GM23338 (cell line): ENCODE results near the gene EIF2AK3. TPM values are rescaled to one million over a fixed set of nuclear protein-coding genes. Genes with fewer than 3 reads are reported as not detected.
"Not testable (repeated sequence)": the region's sequence is repeated elsewhere in the genome, so short reads cannot be mapped to it uniquely, and the experiment has no call there.

Experiments
- ATAC-seq: fragments of 200-7000 bp; cut with Tn5 transposase; 3 replicates; pipeline ENCODE4 v1.9.1; 2020
- DNase-seq: peaks from one replicate; pipeline ENCODE4 v3.0.0-alpha.2; 2015; ENCODE audit warnings: low spot score
- H2AFZ ChIP-seq: fragments of 200-600 bp; sonication (generic); 2 replicates; pipeline ENCODE4 v1.8.0; 2016; ENCODE audit warnings: antibody characterized with exemption, mild to moderate bottlenecking, moderate library complexity
- H3F3A ChIP-seq: fragments of 200-600 bp; sonication (generic); replicated peaks from 2 replicates; pipeline ENCODE4 v1.8.0; 2017; ENCODE audit warnings: antibody characterized with exemption, mixed run types, low read depth
- H3K27ac ChIP-seq: fragments of 200-600 bp; sonication (generic); 2 replicates; pipeline ENCODE4 v1.6.1; 2016; ENCODE audit warnings: low read depth
- H3K27me3 ChIP-seq: fragments of 200-600 bp; sonication (generic); 2 replicates; pipeline ENCODE4 v1.8.0; 2016; ENCODE audit warnings: mild to moderate bottlenecking, mixed run types, moderate library complexity; ENCODE audit not compliant: insufficient read depth
- H3K36me3 ChIP-seq: fragments of 200-600 bp; sonication (generic); 2 replicates; pipeline ENCODE4 v1.8.0; 2016; ENCODE audit warnings: mild to moderate bottlenecking; ENCODE audit not compliant: insufficient read depth
- H3K4me1 ChIP-seq: fragments of 200-600 bp; sonication (generic); 2 replicates; pipeline ENCODE4 v1.8.0; 2016; ENCODE audit warnings: mild to moderate bottlenecking, moderate library complexity; ENCODE audit not compliant: insufficient read depth
- H3K4me2 ChIP-seq: fragments of 200-600 bp; sonication (generic); 2 replicates; pipeline ENCODE4 v1.7.1; 2017; ENCODE audit warnings: mixed run types
- H3K4me3 ChIP-seq: fragments of 200-600 bp; sonication (generic); 2 replicates; pipeline ENCODE4 v1.6.1; 2016; ENCODE audit warnings: mixed run types
- H3K79me2 ChIP-seq: fragments of 200-600 bp; sonication (generic); replicated peaks from 2 replicates; pipeline ENCODE4 v1.8.0; 2017; ENCODE audit warnings: mild to moderate bottlenecking; ENCODE audit not compliant: insufficient read depth
- H3K9me2 ChIP-seq: fragments of 200-600 bp; sonication (generic); 2 replicates; pipeline ENCODE4 v1.8.0; 2017; ENCODE audit not compliant: insufficient read depth
- H4K20me1 ChIP-seq: fragments of 200-600 bp; sonication (generic); replicated peaks from 2 replicates; pipeline ENCODE4 v1.8.0; 2017; ENCODE audit warnings: mild to moderate bottlenecking; ENCODE audit not compliant: insufficient read depth
- H3K27ac Mint-ChIP-seq: 2 replicates; pipeline ENCODE4 v1.8.0; 2020; ENCODE audit warnings: inconsistent platforms, mild to moderate bottlenecking, moderate library complexity, mixed read lengths
- H3K27me3 Mint-ChIP-seq: 3 replicates; pipeline ENCODE4 v1.8.0; 2022; ENCODE audit warnings: low read depth, mild to moderate bottlenecking, moderate library complexity, mixed read lengths, inconsistent platforms; ENCODE audit not compliant: insufficient read depth, poor library complexity
- H3K36me3 Mint-ChIP-seq: 3 replicates; pipeline ENCODE4 v1.8.0; 2021; ENCODE audit warnings: low read depth, mild to moderate bottlenecking, inconsistent platforms, moderate library complexity, mixed read lengths
- H3K4me1 Mint-ChIP-seq: 3 replicates; pipeline ENCODE4 v1.8.0; 2020; ENCODE audit warnings: mild to moderate bottlenecking, inconsistent platforms, mixed read lengths
- H3K4me3 Mint-ChIP-seq: 3 replicates; pipeline ENCODE4 v1.8.0; 2021; ENCODE audit warnings: moderate library complexity, mild to moderate bottlenecking, inconsistent platforms, mixed read lengths
- H3K9me3 Mint-ChIP-seq: 3 replicates; pipeline ENCODE4 v1.8.0; 2020; ENCODE audit warnings: moderate library complexity, mild to moderate bottlenecking, inconsistent platforms, mixed read lengths
- CREB1 ChIP-seq: fragments of 250-450 bp; sonication (Bioruptor Pico); IDR thresholded peaks from 2 replicates; pipeline ENCODE4 v1.5.0; 2020; ENCODE audit warnings: low read depth, mild to moderate bottlenecking, moderate library complexity
- CTCF ChIP-seq, 2 experiments: fragments of 200-600 bp in 1 of 2; sonication (generic) in 1 of 2; conservative IDR thresholded peaks; 2 replicates each; pipeline versions ENCODE4 v1.5.1 to v1.6.1; 2016 to 2017; ENCODE audit warnings: antibody characterized with exemption in 2 of 2, low read depth in 2 of 2, mild to moderate bottlenecking in 2 of 2, moderate library complexity in 1 of 2
- ETS1 ChIP-seq: IDR thresholded peaks from 2 replicates; pipeline ENCODE4 v1.6.1; 2016; ENCODE audit warnings: antibody characterized with exemption
- EZH2 ChIP-seq: fragments of 200-600 bp; sonication (generic); IDR thresholded peaks from one replicate; pipeline ENCODE4 v1.8.0; 2017; ENCODE audit warnings: antibody characterized with exemption, mild to moderate bottlenecking, low read depth; ENCODE audit not compliant: unreplicated experiment
- EZH2phosphoT487 ChIP-seq: fragments of 200-600 bp; sonication (generic); IDR thresholded peaks from one replicate; pipeline ENCODE4 v1.8.1; 2018; ENCODE audit warnings: antibody characterized with exemption; ENCODE audit not compliant: unreplicated experiment
- JUNB ChIP-seq: IDR thresholded peaks from one replicate; pipeline ENCODE4 v1.6.1; 2016; ENCODE audit warnings: antibody characterized with exemption; ENCODE audit not compliant: unreplicated experiment
- NANOG ChIP-seq: IDR thresholded peaks from 2 replicates; pipeline ENCODE4 v1.6.1; 2016; ENCODE audit warnings: antibody characterized with exemption, borderline replicate concordance
- POLR2AphosphoS5 ChIP-seq: IDR thresholded peaks from 2 replicates; pipeline ENCODE4 v1.6.1; 2016; ENCODE audit warnings: antibody characterized with exemption, low read depth
- STAT1 ChIP-seq: IDR thresholded peaks from one replicate; pipeline ENCODE4 v1.6.1; 2016; ENCODE audit warnings: antibody characterized with exemption; ENCODE audit not compliant: unreplicated experiment
- ZNF114 ChIP-seq: fragments of 250-450 bp; sonication (Bioruptor Pico); IDR thresholded peaks from 2 replicates; pipeline ENCODE4 v1.5.0; 2020; ENCODE audit warnings: mild to moderate bottlenecking, moderate library complexity
- ZNF331 ChIP-seq: fragments of 250-450 bp; sonication (Bioruptor Pico); IDR thresholded peaks from 2 replicates; pipeline ENCODE4 v1.5.0; 2020; ENCODE audit warnings: low read depth, mild to moderate bottlenecking, moderate library complexity
- polyA plus RNA-seq: library from polyadenylated mRNA; unstranded; fragments of >200 nt; fragmentation: Nextera tagmentation; extraction: Ambion mirVana; gene quantifications from 2 replicates; pipeline ENCODE4 v1.2.1, GENCODE V29; 2016
- total RNA-seq: library from RNA; depleted of rRNA; stranded (reverse); fragments of >200 nt; shearing (Covaris generic); gene quantifications from 2 replicates; pipeline ENCODE4 v1.2.3, GENCODE V29; 2014
- TF ChIP-seq, protein P1 (sequence below): IDR thresholded peaks from one replicate; pipeline ENCODE4 v1.6.1; 2018; ENCODE audit warnings: antibody characterized with exemption; ENCODE audit not compliant: unreplicated experiment

EIF2AK3 gene
- total and polyA plus RNA-seq, 2 experiments from 2014 or later = 5.9 to 24.2 TPM

DNA sequence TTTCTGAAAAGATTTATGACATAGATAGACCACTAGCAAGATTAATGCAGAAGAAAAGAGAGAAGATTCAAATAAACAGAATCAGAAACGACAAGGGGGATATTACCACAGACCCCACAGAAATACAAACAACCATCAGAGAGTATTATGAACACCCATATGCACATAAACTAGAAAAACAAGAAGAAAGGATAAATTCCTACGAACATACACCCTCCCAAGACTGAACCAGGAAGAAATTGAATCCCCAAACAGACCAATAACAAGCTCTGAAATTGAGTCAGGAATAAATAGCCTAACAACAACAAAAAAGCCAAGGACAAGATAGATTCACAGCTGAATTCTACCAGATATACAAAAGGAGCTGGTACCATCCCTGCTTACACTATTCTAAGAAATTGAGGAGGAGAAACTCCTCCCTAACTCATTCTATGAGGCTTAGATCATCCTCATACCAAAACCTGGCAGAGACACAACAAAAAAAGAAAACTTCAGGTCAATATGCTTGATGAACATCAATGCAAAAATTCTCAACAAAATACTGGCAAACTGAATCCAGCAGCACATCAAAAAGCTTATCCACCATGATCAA is 18.1 kb upstream of the EIF2AK3 start:
- H3K27me3 Mint-ChIP-seq, H3K36me3 Mint-ChIP-seq, H3K4me3 Mint-ChIP-seq, H3K27me3 ChIP-seq, H3K4me3 ChIP-seq, H3K79me2 ChIP-seq, H3K27ac ChIP-seq, H3K4me1 Mint-ChIP-seq, H3K4me2 ChIP-seq, H3K36me3 ChIP-seq, H3K27ac Mint-ChIP-seq, H3F3A ChIP-seq, H4K20me1 ChIP-seq, H3K9me3 Mint-ChIP-seq, ATAC-seq, DNase-seq, H2AFZ ChIP-seq, H3K9me2 ChIP-seq: not testable (repeated sequence)
- peaks cover 10% of the 10 kb centered on the region; the same call in 1 of the 2 replicates for H3K4me1 ChIP-seq

DNA sequence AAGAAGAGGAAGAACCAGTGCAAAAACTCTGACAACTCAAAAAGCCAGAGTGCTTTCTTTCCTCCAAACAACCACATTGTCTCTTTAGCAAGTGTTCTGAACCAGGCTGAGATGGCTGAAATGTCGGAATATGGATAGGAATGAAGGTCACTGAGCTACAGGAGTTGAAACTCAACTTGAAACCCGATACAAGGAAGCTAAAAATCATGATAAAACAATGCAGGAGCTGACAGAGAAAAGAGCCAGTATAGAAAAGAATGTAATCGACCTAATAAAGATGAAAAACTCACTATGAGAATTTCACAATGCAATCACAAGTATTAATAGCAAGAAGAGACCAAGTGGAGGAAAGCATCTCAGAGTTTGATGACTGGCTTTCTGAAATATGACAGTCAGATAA is 15.0 kb upstream of the EIF2AK3 start:
- H3K9me2 ChIP-seq = no peaks in the 10 kb centered on the region; the same call in 1 of the 2 replicates
- peaks cover 20% of the 10 kb centered on the region for H3K4me1 ChIP-seq
- peaks cover 1% of the 10 kb centered on the region for H3K27me3 Mint-ChIP-seq
- no peak overlapping the region for H3K27ac ChIP-seq
- H3K36me3 Mint-ChIP-seq = peaks cover 3% of the 10 kb centered on the region; the same call in 1 of the 3 replicates
- 0 out of 2 replicates have a peak overlapping the region, but pooled peaks have one; percentile 2 for H2AFZ ChIP-seq
- H3K4me2 ChIP-seq = no peak overlapping the region
- H3K9me3 Mint-ChIP-seq = peaks cover 7% of the 10 kb centered on the region; the same call in 1 of the 3 replicates
- no peak overlapping the region for H3K4me3 Mint-ChIP-seq
- no peaks in the 10 kb centered on the region for H3K36me3 ChIP-seq
- H4K20me1 ChIP-seq = no peaks in the 10 kb centered on the region
- no peaks in the 10 kb centered on the region for H3K79me2 ChIP-seq
- no peaks in the 10 kb centered on the region for H3F3A ChIP-seq
- no peaks in the 10 kb centered on the region for H3K27me3 ChIP-seq
- H3K4me1 Mint-ChIP-seq = peaks cover 15% of the 10 kb centered on the region
- H3K4me3 ChIP-seq = no peak overlapping the region
- DNase-seq (no peak), ATAC-seq (no peak)
- H3K27ac Mint-ChIP-seq = no peak overlapping the region
- TF ChIP-seq NANOG (no peak), EZH2phosphoT487 (no peak), EZH2 (no peak), STAT1 (no peak), CTCF (conservative IDR thresholded peaks at IDR 0.05; ENCODE audit: low read depth in 2 of 2) (no peak), POLR2AphosphoS5 (no peak), ETS1 (no peak), ZNF331 (CRISPR knock-in tag) (no peak), CREB1 (CRISPR knock-in tag) (no peak), JUNB (no peak), ZNF114 (CRISPR knock-in tag) (no peak)
- TF ChIP-seq, protein P1, sequence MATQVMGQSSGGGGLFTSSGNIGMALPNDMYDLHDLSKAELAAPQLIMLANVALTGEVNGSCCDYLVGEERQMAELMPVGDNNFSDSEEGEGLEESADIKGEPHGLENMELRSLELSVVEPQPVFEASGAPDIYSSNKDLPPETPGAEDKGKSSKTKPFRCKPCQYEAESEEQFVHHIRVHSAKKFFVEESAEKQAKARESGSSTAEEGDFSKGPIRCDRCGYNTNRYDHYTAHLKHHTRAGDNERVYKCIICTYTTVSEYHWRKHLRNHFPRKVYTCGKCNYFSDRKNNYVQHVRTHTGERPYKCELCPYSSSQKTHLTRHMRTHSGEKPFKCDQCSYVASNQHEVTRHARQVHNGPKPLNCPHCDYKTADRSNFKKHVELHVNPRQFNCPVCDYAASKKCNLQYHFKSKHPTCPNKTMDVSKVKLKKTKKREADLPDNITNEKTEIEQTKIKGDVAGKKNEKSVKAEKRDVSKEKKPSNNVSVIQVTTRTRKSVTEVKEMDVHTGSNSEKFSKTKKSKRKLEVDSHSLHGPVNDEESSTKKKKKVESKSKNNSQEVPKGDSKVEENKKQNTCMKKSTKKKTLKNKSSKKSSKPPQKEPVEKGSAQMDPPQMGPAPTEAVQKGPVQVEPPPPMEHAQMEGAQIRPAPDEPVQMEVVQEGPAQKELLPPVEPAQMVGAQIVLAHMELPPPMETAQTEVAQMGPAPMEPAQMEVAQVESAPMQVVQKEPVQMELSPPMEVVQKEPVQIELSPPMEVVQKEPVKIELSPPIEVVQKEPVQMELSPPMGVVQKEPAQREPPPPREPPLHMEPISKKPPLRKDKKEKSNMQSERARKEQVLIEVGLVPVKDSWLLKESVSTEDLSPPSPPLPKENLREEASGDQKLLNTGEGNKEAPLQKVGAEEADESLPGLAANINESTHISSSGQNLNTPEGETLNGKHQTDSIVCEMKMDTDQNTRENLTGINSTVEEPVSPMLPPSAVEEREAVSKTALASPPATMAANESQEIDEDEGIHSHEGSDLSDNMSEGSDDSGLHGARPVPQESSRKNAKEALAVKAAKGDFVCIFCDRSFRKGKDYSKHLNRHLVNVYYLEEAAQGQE = no peak
